GM19452 (cell line): Measurements from ENCODE around the gene OR10R2.

Experiments
- ATAC-seq: cut with Tn5 transposase; IDR thresholded peaks from one replicate; pipeline ENCODE4 v1.9.1; 2021; ENCODE audit not compliant: unreplicated experiment

The OR10R2 gene

DNA sequence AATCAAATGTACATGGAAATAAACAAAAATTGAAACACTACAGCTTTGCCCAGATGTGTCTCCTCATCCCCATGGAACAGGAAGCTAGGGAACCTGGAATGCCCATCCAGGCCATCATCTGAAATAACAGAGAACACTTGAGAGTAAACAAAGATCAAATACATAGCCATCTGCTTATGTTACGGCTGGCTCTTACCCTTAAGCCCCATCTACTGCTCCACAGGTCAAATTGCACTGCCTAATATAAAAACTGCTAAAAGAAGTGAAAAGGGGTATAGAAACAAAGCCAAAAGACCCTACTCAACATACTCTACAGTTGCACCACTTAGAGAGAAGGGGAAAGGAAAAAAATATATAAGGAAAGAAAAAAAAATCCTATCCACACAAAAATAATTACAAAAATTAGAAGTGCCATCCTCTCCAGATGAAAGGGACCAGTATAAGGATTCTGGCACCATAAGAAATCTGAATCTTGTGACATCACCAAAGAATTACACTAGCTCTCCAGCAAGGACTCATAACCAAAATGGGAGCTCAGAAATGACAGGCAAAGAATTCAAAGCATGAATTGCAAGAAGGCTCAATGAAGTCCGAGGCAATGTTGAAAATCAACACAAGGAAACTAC lies 55.3 kb downstream of the OR10R2 start:
- no peak for ATAC-seq
